MCF 10A (cell line): ENCODE data around the gene CPSF3. TPM values are rescaled to one million over a fixed set of nuclear protein-coding genes. Genes with fewer than 3 reads are reported as not detected.

Source experiments
- BruUV-seq: library from RNA; stranded (reverse); fragments of 400-500 nt; replicated peaks from 2 replicates; lab custom pipeline; 2021; lab: Mats Ljungman, UMichigan
- CTCF ChIA-PET: fragments of 300-600 bp; sonication (Branson Sonifier 250); formaldehyde crosslinking; extraction: SDS; loops from one replicate; lab custom pipeline; 2021; ENCODE audit warnings: antibody characterized with exemption, inconsistent platforms; lab: Yijun Ruan, JAX
- POLR2A ChIA-PET: fragments of 300-600, 350-650 bp; sonication (Branson Sonifier 250); formaldehyde crosslinking; extraction: SDS; loops from one replicate; lab custom pipeline; 2020; ENCODE audit warnings: antibody characterized with exemption, inconsistent platforms; lab: Yijun Ruan, JAX
- DNase-seq: peaks from one replicate; pipeline ENCODE4 v3.0.0-alpha.2; 2018; ENCODE audit not compliant: unreplicated experiment
- H3K27ac Mint-ChIP-seq: one replicate; pipeline ENCODE4 v1.8.0; 2022; ENCODE audit warnings: mild to moderate bottlenecking, low read depth, mixed read lengths; ENCODE audit not compliant: unreplicated experiment
- H3K27me3 Mint-ChIP-seq: one replicate; pipeline ENCODE4 v1.8.0; 2022; ENCODE audit warnings: mixed read lengths; ENCODE audit not compliant: insufficient read depth, unreplicated experiment
- H3K36me3 Mint-ChIP-seq: one replicate; pipeline ENCODE4 v1.8.0; 2022; ENCODE audit warnings: mild to moderate bottlenecking, moderate library complexity, mixed read lengths; ENCODE audit not compliant: insufficient read depth, unreplicated experiment
- H3K4me1 Mint-ChIP-seq: one replicate; pipeline ENCODE4 v1.8.0; 2022; ENCODE audit warnings: mixed read lengths; ENCODE audit not compliant: insufficient read depth, unreplicated experiment
- H3K4me3 Mint-ChIP-seq: one replicate; pipeline ENCODE4 v1.8.0; 2022; ENCODE audit warnings: mild to moderate bottlenecking, moderate library complexity, mixed read lengths; ENCODE audit not compliant: unreplicated experiment
- H3K9me3 Mint-ChIP-seq: one replicate; pipeline ENCODE4 v1.8.0; 2022; ENCODE audit warnings: mixed read lengths; ENCODE audit not compliant: unreplicated experiment
- intact Hi-C: fragments of 100-400 bp; cut with micrococcal nuclease; formaldehyde crosslinking; loops from 2 replicates; pipeline ENCODE4 v1.14.1; 2022
- total RNA-seq: library from RNA; stranded (reverse); gene quantifications from 2 replicates; pipeline ENCODE4 v1.2.3, GENCODE V29; 2022
- TF ChIP-seq, protein P1 (sequence below): fragments of 200-600 bp; IDR thresholded peaks from one replicate; pipeline ENCODE4 v1.8.0; 2022; ENCODE audit warnings: antibody characterized with exemption, mild to moderate bottlenecking; ENCODE audit not compliant: unreplicated experiment

The CPSF3 gene
- total RNA-seq, 1 experiment from 2014 or later, result 51.0 TPM

DNA sequence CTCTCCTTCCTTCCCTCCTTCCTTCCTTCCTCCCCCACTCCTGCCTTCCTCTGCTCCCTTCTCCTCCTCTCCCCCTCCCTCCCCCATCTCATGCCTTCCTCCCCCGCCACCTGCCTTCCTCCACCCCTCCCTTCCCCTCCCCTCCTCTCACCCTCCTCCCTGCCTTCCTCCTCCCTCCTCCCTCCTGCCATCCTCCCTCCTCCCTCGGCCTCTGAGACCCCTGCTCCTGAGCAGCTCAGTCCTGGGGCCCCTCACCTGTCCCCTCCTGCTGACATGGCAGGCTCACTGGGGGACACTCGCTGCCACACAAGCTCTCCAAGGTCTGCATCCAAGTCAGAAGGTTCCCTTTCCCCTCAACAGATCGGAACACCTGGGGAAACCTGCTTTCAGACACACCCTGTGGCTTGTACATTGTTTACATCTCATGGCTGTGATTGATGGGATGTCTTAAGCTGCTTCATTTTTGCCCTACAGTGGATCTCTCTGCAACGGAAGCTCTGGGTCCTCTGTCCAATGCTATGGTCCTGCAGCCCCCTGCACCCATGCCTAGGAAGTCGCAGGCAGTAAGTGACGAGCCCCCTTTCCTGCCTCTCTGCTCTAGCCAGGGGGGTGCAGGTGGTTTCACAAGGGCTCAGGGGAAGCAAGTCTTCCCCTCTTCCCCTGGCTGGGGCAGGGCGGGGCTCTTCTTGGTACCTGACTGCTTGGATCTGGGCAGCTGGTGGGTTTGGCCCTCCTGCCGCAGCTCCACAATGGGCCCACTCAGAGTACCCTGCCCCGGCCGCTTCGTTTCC lies 23.0 kb upstream of the CPSF3 start:
- peaks cover 73% of the 10 kb centered on the region for H3K36me3 Mint-ChIP-seq
- no peak overlapping the region for H3K4me3 Mint-ChIP-seq
- no peaks in the 10 kb centered on the region for H3K27me3 Mint-ChIP-seq
- H3K9me3 Mint-ChIP-seq, result no peaks in the 10 kb centered on the region
- BruUV-seq, result no TSS peak
- intact Hi-C loops, result no loop called here
- TF ChIP-seq, protein P1, sequence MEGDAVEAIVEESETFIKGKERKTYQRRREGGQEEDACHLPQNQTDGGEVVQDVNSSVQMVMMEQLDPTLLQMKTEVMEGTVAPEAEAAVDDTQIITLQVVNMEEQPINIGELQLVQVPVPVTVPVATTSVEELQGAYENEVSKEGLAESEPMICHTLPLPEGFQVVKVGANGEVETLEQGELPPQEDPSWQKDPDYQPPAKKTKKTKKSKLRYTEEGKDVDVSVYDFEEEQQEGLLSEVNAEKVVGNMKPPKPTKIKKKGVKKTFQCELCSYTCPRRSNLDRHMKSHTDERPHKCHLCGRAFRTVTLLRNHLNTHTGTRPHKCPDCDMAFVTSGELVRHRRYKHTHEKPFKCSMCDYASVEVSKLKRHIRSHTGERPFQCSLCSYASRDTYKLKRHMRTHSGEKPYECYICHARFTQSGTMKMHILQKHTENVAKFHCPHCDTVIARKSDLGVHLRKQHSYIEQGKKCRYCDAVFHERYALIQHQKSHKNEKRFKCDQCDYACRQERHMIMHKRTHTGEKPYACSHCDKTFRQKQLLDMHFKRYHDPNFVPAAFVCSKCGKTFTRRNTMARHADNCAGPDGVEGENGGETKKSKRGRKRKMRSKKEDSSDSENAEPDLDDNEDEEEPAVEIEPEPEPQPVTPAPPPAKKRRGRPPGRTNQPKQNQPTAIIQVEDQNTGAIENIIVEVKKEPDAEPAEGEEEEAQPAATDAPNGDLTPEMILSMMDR, result no peak
- no peaks in the 10 kb centered on the region for H3K4me1 Mint-ChIP-seq
- peak overlapping the region; percentile 57 for H3K27ac Mint-ChIP-seq
- ChIA-PET POLR2A (interaction anchor here (0.5 to 2.4 kb wide), 4 partner anchors 8 to 255 kb away, joined by 3 to 10 read pairs (median 4); no protein-coding TSS in a partner anchor), CTCF (interaction anchor here (1.6 kb wide), 1 partner anchor 13 kb away, joined by 3 read pairs; no protein-coding TSS in a partner anchor)
- no peak for DNase-seq

DNA sequence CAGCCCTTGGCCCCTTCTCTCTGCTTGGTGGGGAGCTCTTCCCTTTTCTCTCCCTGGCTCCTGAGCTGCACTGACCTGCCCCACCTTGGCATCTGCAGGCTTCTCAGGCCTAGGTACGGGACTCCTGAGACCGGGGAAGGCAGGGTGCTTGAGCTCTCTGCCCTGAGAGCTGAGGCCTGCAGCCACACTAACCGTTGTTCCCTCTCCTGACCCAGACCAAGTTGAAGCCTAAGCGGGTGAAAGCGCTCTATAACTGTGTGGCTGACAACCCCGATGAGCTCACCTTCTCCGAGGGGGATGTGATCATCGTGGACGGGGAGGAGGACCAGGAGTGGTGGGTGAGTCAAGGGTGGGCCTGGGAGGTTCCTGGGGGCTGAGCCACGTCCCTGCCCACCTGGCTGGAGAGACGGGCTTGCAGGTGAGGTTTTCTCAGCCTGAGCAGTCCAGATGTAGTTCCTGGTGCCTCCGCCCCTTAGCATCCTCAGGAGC lies 22.4 kb upstream of the CPSF3 start:
- peak overlapping the region; percentile 57 for H3K27ac Mint-ChIP-seq
- no peaks in the 10 kb centered on the region for H3K4me1 Mint-ChIP-seq
- TF ChIP-seq, protein P1, result no peak
- ChIA-PET POLR2A (interaction anchor here (0.5 to 2.4 kb wide), 3 partner anchors 8 to 256 kb away, joined by 3 to 10 read pairs (median 4); no protein-coding TSS in a partner anchor), CTCF (interaction anchor here (1.6 kb wide), 1 partner anchor 14 kb away, joined by 3 read pairs; no protein-coding TSS in a partner anchor)
- DNase-seq, result no peak
- no TSS peak for BruUV-seq
- H3K9me3 Mint-ChIP-seq, result no peaks in the 10 kb centered on the region
- H3K36me3 Mint-ChIP-seq, result peaks cover 70% of the 10 kb centered on the region
- intact Hi-C loops, result no loop called here
- H3K4me3 Mint-ChIP-seq, result no peak overlapping the region
- no peaks in the 10 kb centered on the region for H3K27me3 Mint-ChIP-seq

DNA sequence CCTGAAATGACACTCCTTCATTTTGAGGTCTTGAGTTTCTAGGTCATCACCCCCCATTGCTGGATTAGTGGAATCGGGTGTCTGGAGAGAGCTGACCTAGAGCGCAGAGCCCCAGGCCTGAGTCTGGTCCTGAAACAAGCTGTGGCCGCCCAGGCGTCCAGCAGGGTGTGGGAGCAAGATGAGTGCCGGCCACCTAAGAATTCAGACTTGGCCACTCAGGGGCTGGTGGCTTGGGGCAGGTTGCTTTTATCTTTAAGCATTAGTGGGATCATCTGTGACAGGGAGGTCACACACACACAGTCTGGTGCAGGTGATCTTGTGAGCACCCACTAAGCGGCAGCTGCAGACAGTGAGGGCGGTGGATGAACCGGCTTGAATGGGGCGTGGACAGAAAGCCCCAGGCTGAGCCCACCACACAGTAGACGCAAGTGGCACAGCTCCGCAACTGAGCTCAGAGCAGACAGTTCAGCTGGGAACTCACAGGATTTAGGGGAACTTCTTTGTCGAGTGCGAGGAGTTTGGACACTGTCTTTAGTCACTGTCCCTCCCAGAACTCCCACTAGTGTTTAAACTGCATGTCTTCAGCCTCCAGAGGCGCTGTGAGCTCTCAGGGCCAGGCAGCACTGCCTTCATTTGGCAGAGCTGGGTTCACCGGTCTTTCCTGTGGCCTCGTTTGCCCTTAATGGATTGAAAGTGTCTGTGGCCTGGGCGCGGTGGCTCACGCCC lies 21.6 kb upstream of the CPSF3 start:
- DNase-seq, result no peak
- Mint-ChIP-seq H3K27me3 (no peaks in the 10 kb centered on the region), H3K36me3 (peaks cover 71% of the 10 kb centered on the region), H3K27ac (no peak overlapping the region), H3K4me3 (no peak overlapping the region), H3K9me3 (no peaks in the 10 kb centered on the region), H3K4me1 (no peaks in the 10 kb centered on the region)
- ChIA-PET CTCF (no interaction called here), POLR2A (interaction anchor here (1.1 to 2.4 kb wide), 3 partner anchors 9 to 14 kb away, joined by 3 to 10 read pairs (median 3); no protein-coding TSS in a partner anchor)
- intact Hi-C loops, result no loop called here
- BruUV-seq, result no TSS peak
- TF ChIP-seq, protein P1, result no peak

DNA sequence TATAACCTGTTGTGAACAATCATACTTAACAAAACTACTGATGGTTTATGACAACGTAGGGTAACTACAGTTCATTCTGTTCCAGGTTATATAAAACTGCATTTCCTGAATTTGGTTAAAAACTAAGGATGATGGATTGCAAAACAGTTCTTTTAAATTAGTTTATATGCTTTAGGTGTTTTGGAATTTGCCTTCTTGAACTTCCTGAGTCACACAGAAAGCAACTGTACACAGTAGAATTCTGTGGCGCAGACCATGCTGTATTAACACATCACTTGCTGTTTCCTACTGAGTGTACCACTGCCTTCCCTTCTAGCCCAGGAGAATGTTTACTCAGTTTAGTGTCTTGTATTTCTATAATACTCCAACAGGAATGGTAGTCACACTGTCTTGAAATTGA lies 19.5 kb upstream of the CPSF3 start:
- intact Hi-C loops, result no loop called here
- BruUV-seq, result TSS peak; percentile 33
- POLR2A ChIA-PET, result no interaction called here
- Mint-ChIP-seq H3K27ac (no peak overlapping the region), H3K4me3 (no peak overlapping the region), H3K27me3 (no peaks in the 10 kb centered on the region), H3K9me3 (no peaks in the 10 kb centered on the region), H3K36me3 (peaks cover 68% of the 10 kb centered on the region), H3K4me1 (peaks cover 5% of the 10 kb centered on the region)
- TF ChIP-seq, protein P1, result no peak
- DNase-seq, result no peak
- CTCF ChIA-PET, result interaction anchor here (0.6 kb wide), 2 partner anchors 19 to 39 kb away, joined by 3 read pairs; partner anchors contain the start of gene ITGB1BP1
